Vagina (tissue), 2 donors: ENCODE results near the gene CNTD1.

ENCODE experiments used
- CTCF ChIP-seq, 3 experiments: fragments of 450-650 bp in 2 of 3; fragments of 200-600 bp in 1 of 3; sonication (generic) in 1 of 3; IDR thresholded peaks; one replicate each; pipeline ENCODE4 v1.5.1; 2017 to 2019; ENCODE audit warnings: antibody characterized with exemption in 3 of 3, mild to moderate bottlenecking in 2 of 3, moderate library complexity in 2 of 3
- POLR2AphosphoS5 ChIP-seq, 2 donors: sonication (generic); formaldehyde crosslinking; IDR thresholded peaks; one replicate each; pipeline ENCODE4 v1.9.0; 2017; ENCODE audit warnings: antibody characterized with exemption in 2 of 2, mild to moderate bottlenecking in 2 of 2, low read depth in 1 of 2; ENCODE audit not compliant: insufficient read depth in 1 of 2

GRCh38 chr17:42853004-42853403 is 54.3 kb downstream of the CNTD1 start:
- TF ChIP-seq CTCF (IDR thresholded peaks at IDR 0.05) (no peak), POLR2AphosphoS5 (IDR thresholded peaks at IDR 0.05; ENCODE audit: insufficient read depth in 1 of 2, low read depth in 1 of 2) (no peak)
